Bronchial epithelial cell (primary cell): ENCODE measurements around the gene SENP1. TPM values are rescaled to one million over a fixed set of nuclear protein-coding genes. Genes with fewer than 3 reads are reported as not detected.
A peak's percentile ranks its signal among the peaks of the same experiment; 100 is the strongest.

Experiments used
- DNase-seq: peaks from one replicate; pipeline ENCODE4 v3.0.0-alpha.2; 2010; ENCODE audit warnings: low read depth
- FAIRE-seq: peaks from 2 replicates; lab custom pipeline; 2011; peaks lifted over from hg19 to GRCh38; lab: Jason Lieb, UNC
- H3K27me3 ChIP-seq: 2 replicates; pipeline ENCODE4 v1.5.1; 2011; ENCODE audit warnings: low read length; ENCODE audit not compliant: control insufficient read depth, insufficient read depth
- H3K36me3 ChIP-seq: 2 replicates; pipeline ENCODE4 v1.5.1; 2011; ENCODE audit warnings: low read length; ENCODE audit not compliant: control insufficient read depth, insufficient read depth
- H3K4me3 ChIP-seq: 2 replicates; pipeline ENCODE4 v1.5.1; 2011; ENCODE audit warnings: mild to moderate bottlenecking, low read depth, low read length, control low read depth
- total RNA-seq: library from RNA; depleted of rRNA; stranded (reverse); fragments of >200 nt; gene quantifications from 2 replicates; pipeline ENCODE4 v1.2.1, GENCODE V29; 2014
- TF ChIP-seq, protein P1 (sequence below): IDR thresholded peaks from 2 replicates; pipeline ENCODE4 v1.5.1; 2011; ENCODE audit warnings: mild to moderate bottlenecking, moderate library complexity, low read length, control low read depth, inconsistent platforms; ENCODE audit not compliant: insufficient read depth, severe bottlenecking

The SENP1 gene
- total RNA-seq, 1 donor from 2014 or later = 10.8 TPM

- peak; percentile 7 for FAIRE-seq
These were observed 74.5 kb downstream of the SENP1 start for GRCh38 chr12:48031135-48031960.

GRCh38 chr12:48030173-48030650 lies 75.7 kb downstream of the SENP1 start:
- DNase-seq = no peak
- TF ChIP-seq, protein P1, sequence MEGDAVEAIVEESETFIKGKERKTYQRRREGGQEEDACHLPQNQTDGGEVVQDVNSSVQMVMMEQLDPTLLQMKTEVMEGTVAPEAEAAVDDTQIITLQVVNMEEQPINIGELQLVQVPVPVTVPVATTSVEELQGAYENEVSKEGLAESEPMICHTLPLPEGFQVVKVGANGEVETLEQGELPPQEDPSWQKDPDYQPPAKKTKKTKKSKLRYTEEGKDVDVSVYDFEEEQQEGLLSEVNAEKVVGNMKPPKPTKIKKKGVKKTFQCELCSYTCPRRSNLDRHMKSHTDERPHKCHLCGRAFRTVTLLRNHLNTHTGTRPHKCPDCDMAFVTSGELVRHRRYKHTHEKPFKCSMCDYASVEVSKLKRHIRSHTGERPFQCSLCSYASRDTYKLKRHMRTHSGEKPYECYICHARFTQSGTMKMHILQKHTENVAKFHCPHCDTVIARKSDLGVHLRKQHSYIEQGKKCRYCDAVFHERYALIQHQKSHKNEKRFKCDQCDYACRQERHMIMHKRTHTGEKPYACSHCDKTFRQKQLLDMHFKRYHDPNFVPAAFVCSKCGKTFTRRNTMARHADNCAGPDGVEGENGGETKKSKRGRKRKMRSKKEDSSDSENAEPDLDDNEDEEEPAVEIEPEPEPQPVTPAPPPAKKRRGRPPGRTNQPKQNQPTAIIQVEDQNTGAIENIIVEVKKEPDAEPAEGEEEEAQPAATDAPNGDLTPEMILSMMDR = no peak

More at GRCh38 chr12:48031135-48031960, 74.5 kb downstream of the SENP1 start:
- Histone ChIP-seq H3K4me3 (no peak overlapping the region), H3K36me3 (no peaks in the 10 kb centered on the region), H3K27me3 (no peaks in the 10 kb centered on the region)
- TF ChIP-seq, protein P1 = no peak
- peak; percentile 27 for DNase-seq

DNA sequence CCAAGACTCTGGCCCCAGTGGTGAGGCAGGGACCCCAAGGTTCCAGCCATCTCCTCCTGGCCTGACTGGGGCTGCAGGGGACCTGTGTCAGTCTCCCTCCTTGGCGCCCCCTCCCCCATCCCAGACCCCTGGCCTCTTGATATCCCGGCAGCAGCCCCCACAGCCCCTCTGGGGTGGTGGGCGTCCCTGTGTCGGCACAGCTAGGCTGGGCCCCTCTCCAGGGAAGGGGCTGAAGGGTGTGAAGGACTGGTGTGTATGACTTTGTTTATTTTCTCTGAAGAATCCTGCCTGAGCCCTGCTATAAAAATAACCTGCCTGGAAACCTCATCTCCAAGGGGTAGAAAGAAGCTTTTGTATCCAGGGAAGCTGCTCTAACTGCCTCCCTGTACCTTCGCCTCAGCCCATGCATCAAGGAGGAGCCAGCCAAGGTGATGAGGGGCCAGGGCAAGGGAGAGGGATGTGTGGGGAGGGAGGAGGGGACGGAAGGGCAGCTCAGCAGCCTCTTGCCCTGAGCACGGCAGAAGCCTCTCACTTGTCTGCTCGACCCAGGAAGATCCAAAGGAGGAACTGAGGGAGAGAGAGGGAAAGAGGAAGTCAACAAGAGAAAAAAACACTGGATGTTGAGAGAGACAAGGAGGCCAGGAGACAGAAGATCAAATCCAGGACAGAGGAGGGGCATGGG lies 76.2 kb downstream of the SENP1 start:
- H3K27me3 ChIP-seq = no peaks in the 10 kb centered on the region
- no peaks in the 10 kb centered on the region for H3K36me3 ChIP-seq
- FAIRE-seq (no peak), DNase-seq (no peak)
- TF ChIP-seq, protein P1 = no peak
- no peak overlapping the region for H3K4me3 ChIP-seq

More at GRCh38 chr12:48030173-48030650, 75.7 kb downstream of the SENP1 start:
- Histone ChIP-seq H3K27me3 (no peaks in the 10 kb centered on the region), H3K4me3 (no peak overlapping the region), H3K36me3 (no peaks in the 10 kb centered on the region)
- FAIRE-seq = no peak

DNA sequence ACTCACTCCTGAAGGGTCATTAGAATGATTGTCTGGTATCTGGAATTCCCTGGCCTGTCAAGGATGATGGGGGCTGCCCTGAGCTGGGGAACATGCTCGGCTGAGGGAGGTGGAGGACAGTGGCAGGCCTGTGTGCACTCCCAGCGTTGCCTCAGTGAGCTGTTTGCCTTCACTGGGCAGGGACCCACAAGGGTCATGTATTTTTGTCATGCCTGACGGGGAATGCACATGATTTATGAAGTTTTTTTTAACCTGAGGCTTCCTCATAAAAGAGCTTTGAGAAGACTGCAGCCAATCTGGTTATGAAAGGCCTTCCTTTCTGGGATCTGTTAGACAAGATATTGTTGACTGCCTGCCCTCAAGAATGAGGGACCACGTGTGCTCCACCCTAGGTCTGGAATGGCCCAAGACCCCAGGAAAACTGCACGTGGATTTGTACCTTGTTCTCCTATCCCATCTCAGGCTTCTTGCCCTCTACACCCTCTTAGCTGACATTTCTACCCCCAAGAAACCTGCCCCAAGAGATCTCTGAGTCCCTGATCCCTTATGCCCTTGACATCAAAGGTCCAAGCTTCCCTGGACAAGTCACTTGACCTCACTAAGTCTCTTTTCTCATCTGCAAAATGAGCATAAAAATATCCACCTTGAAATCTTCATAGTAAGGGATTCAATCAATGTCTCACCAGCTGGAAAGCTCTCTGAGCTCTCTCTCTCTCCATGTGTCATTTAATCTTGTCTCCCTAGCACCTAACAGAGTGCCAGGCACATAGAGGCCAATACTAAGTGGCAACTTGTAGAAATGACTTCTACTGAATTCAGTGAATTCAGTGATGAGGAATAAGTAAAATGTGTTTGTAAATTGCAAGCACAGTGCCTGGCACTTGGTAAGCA lies 77.1 kb downstream of the SENP1 start:
- TF ChIP-seq, protein P1 = no peak
- FAIRE-seq = no peak

GRCh38 chr12:48027183-48028002 lies 78.5 kb downstream of the SENP1 start:
- DNase-seq (no peak), FAIRE-seq (no peak)
- Histone ChIP-seq H3K27me3 (peaks cover 3% of the 10 kb centered on the region), H3K4me3 (no peak overlapping the region), H3K36me3 (no peaks in the 10 kb centered on the region)
- TF ChIP-seq, protein P1 = no peak

More for the DNA sequence above, 77.1 kb downstream of the SENP1 start:
- DNase-seq = no peak
- no peaks in the 10 kb centered on the region for H3K27me3 ChIP-seq
- no peak overlapping the region for H3K4me3 ChIP-seq
- no peaks in the 10 kb centered on the region for H3K36me3 ChIP-seq
